Fibroblast of lung (primary cell): ENCODE measurements around the gene PIK3R3. TPM values are rescaled to one million over a fixed set of nuclear protein-coding genes. Genes with fewer than 3 reads are reported as not detected.

Experiments
- DNase-seq, 2 donors: peaks; one replicate each; pipeline versions ENCODE4 v3.0.0 to v3.0.0-alpha.2; 2010; ENCODE audit warnings: low read depth in 2 of 2
- H2AFZ ChIP-seq: 2 replicates; pipeline ENCODE4 v1.5.1; 2012; ENCODE audit warnings: low read length, control low read depth, inconsistent platforms
- H3K27ac ChIP-seq: 2 replicates; pipeline ENCODE4 v1.5.1; 2011; ENCODE audit warnings: low read length, control low read depth; ENCODE audit not compliant: insufficient read depth
- H3K27me3 ChIP-seq: 2 replicates; pipeline ENCODE4 v1.5.1; 2011; ENCODE audit warnings: mild to moderate bottlenecking, low read length; ENCODE audit not compliant: control insufficient read depth, insufficient read depth
- H3K36me3 ChIP-seq: 2 replicates; pipeline ENCODE4 v1.5.1; 2011; ENCODE audit warnings: low read length; ENCODE audit not compliant: control insufficient read depth, insufficient read depth
- H3K4me1 ChIP-seq: 2 replicates; pipeline ENCODE4 v1.5.1; 2011; ENCODE audit warnings: low read length; ENCODE audit not compliant: control insufficient read depth, insufficient read depth; ENCODE audit errors: extremely low read depth
- H3K4me2 ChIP-seq: 2 replicates; pipeline ENCODE4 v1.5.1; 2011; ENCODE audit warnings: low read length, control low read depth; ENCODE audit not compliant: insufficient read depth; ENCODE audit errors: extremely low read depth
- H3K4me3 ChIP-seq, 4 experiments: fragments of 200-600 bp in 1 of 4; sonication (generic) in 1 of 4; replicated peaks in 1 of 4; 2 replicates each; pipeline ENCODE4 v1.5.1; 2011 to 2016; ENCODE audit warnings: low read length in 4 of 4, low read depth in 3 of 4, mild to moderate bottlenecking in 3 of 4, control low read depth in 2 of 4, inconsistent platforms in 1 of 4, mixed read lengths in 1 of 4; ENCODE audit not compliant: insufficient read depth in 1 of 4; ENCODE audit errors: control extremely low read depth in 1 of 4
- H3K79me2 ChIP-seq: 2 replicates; pipeline ENCODE4 v1.5.1; 2012; ENCODE audit warnings: mild to moderate bottlenecking, low read length, inconsistent platforms; ENCODE audit not compliant: control insufficient read depth, insufficient read depth
- H3K9ac ChIP-seq: 2 replicates; pipeline ENCODE4 v1.5.1; 2011; ENCODE audit warnings: mild to moderate bottlenecking, low read length, control low read depth; ENCODE audit not compliant: insufficient read depth
- H3K9me3 ChIP-seq: 2 replicates; pipeline ENCODE4 v1.5.1; 2012; ENCODE audit warnings: low read depth, low read length; ENCODE audit not compliant: control insufficient read depth, insufficient read depth
- H4K20me1 ChIP-seq: 2 replicates; pipeline ENCODE4 v1.5.1; 2011; ENCODE audit warnings: low read length; ENCODE audit not compliant: control insufficient read depth, insufficient read depth; ENCODE audit errors: extremely low read depth
- EZH2 ChIP-seq: IDR thresholded peaks from 2 replicates; pipeline ENCODE4 v1.5.1; 2012; ENCODE audit warnings: low read length, control low read depth, mild to moderate bottlenecking; ENCODE audit errors: missing control alignments
- polyA plus RNA-seq, 2 donors: library from polyadenylated mRNA; depleted of rRNA in 1 of 2; stranded (reverse) in 1 of 2; unstranded in 1 of 2; fragments of >200 nt; gene quantifications; 2 replicates each; pipeline ENCODE4 v1.2.1, GENCODE V29; 2011 to 2012; ENCODE audit warnings: missing spikeins in 1 of 2
- total RNA-seq: library from RNA; depleted of rRNA; stranded (reverse); fragments of >200 nt; gene quantifications from 2 replicates; pipeline ENCODE4 v1.2.1, GENCODE V29; 2014
- TF ChIP-seq, protein P1 (sequence below), 2 donors: IDR thresholded peaks in 1 of 2; conservative IDR thresholded peaks in 1 of 2; 1 replicate in 1 of 2; 2 replicates in 1 of 2; pipeline ENCODE4 v1.5.1; 2011 to 2012; ENCODE audit warnings: low read length in 2 of 2, control low read depth in 1 of 2, inconsistent platforms in 1 of 2, low read depth in 1 of 2, mild to moderate bottlenecking in 1 of 2

PIK3R3 gene
- total and polyA plus RNA-seq, 2 donors (not counting 1 experiment from before 2014, with no cell fraction given) = 3.3 to 4.1 TPM

- Histone ChIP-seq H2AFZ (no peak overlapping the region), H4K20me1 (no peaks in the 10 kb centered on the region), H3K4me1 (peaks cover 2% of the 10 kb centered on the region), H3K79me2 (no peaks in the 10 kb centered on the region), H3K9me3 (no peaks in the 10 kb centered on the region), H3K27ac (no peak overlapping the region), H3K9ac (no peak overlapping the region), H3K4me3 (no peak overlapping the region), H3K4me2 (no peak overlapping the region), H3K27me3 (no peaks in the 10 kb centered on the region), H3K36me3 (no peaks in the 10 kb centered on the region)
- peak; percentile 42 to 51 for DNase-seq
- TF ChIP-seq, protein P1, sequence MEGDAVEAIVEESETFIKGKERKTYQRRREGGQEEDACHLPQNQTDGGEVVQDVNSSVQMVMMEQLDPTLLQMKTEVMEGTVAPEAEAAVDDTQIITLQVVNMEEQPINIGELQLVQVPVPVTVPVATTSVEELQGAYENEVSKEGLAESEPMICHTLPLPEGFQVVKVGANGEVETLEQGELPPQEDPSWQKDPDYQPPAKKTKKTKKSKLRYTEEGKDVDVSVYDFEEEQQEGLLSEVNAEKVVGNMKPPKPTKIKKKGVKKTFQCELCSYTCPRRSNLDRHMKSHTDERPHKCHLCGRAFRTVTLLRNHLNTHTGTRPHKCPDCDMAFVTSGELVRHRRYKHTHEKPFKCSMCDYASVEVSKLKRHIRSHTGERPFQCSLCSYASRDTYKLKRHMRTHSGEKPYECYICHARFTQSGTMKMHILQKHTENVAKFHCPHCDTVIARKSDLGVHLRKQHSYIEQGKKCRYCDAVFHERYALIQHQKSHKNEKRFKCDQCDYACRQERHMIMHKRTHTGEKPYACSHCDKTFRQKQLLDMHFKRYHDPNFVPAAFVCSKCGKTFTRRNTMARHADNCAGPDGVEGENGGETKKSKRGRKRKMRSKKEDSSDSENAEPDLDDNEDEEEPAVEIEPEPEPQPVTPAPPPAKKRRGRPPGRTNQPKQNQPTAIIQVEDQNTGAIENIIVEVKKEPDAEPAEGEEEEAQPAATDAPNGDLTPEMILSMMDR (conservative IDR thresholded peaks at IDR 0.05 in 1 of 2, IDR thresholded peaks at IDR 0.05 in 1 of 2; ENCODE audit: low read depth in 1 of 2, low read length in 2 of 2) = no peak
- no peak for TF ChIP-seq EZH2
These were observed 90.5 kb downstream of the PIK3R3 start for GRCh38 chr1:46041974-46042373.

- peaks cover 2% of the 10 kb centered on the region for H3K4me1 ChIP-seq
- DNase-seq = no peak
- TF ChIP-seq, protein P1 (conservative IDR thresholded peaks at IDR 0.05 in 1 of 2, IDR thresholded peaks at IDR 0.05 in 1 of 2; ENCODE audit: low read depth in 1 of 2, low read length in 2 of 2) = no peak
- no peak for TF ChIP-seq EZH2
- H3K4me3 ChIP-seq = no peak overlapping the region
- H3K27ac ChIP-seq = no peak overlapping the region
- no peak overlapping the region for H3K4me2 ChIP-seq
- H3K79me2 ChIP-seq = no peaks in the 10 kb centered on the region
- no peak overlapping the region for H2AFZ ChIP-seq
- no peaks in the 10 kb centered on the region for H4K20me1 ChIP-seq
- H3K9ac ChIP-seq = no peak overlapping the region
- no peaks in the 10 kb centered on the region for H3K27me3 ChIP-seq
- H3K36me3 ChIP-seq = no peaks in the 10 kb centered on the region
- H3K9me3 ChIP-seq = no peaks in the 10 kb centered on the region
These were observed 90.9 kb downstream of the PIK3R3 start for GRCh38 chr1:46041551-46041950.

- Histone ChIP-seq H3K4me2 (no peak overlapping the region), H3K27ac (no peak overlapping the region), H3K4me1 (peaks cover 2% of the 10 kb centered on the region), H4K20me1 (no peaks in the 10 kb centered on the region), H3K9ac (no peak overlapping the region), H3K27me3 (no peaks in the 10 kb centered on the region), H3K36me3 (no peaks in the 10 kb centered on the region), H3K4me3 (no peak overlapping the region), H2AFZ (no peak overlapping the region), H3K79me2 (no peaks in the 10 kb centered on the region), H3K9me3 (no peaks in the 10 kb centered on the region)
- peak; percentile 57 to 62 for DNase-seq
- TF ChIP-seq, protein P1 (conservative IDR thresholded peaks at IDR 0.05 in 1 of 2, IDR thresholded peaks at IDR 0.05 in 1 of 2; ENCODE audit: low read depth in 1 of 2, low read length in 2 of 2) = no peak
- no peak for TF ChIP-seq EZH2
These were observed 92.8 kb downstream of the PIK3R3 start for GRCh38 chr1:46039571-46040052.
